HEK293T (cell line): ENCODE measurements around the gene DYNC1LI2.

Experiments used
- CTCF ChIA-PET: fragments of 350-600 bp; formaldehyde crosslinking; extraction: SDS; loops from one replicate; lab custom pipeline; 2021; ENCODE audit warnings: antibody characterized with exemption, inconsistent platforms; lab: Yijun Ruan, JAX
- POLR2A ChIA-PET: fragments of 350-600 bp; formaldehyde crosslinking; extraction: SDS; loops from one replicate; lab custom pipeline; 2020; ENCODE audit warnings: antibody characterized with exemption, inconsistent platforms; lab: Yijun Ruan, JAX
- DNase-seq: peaks from one replicate; pipeline ENCODE4 v3.0.0; 2012; ENCODE audit warnings: mixed read lengths; ENCODE audit errors: extremely low spot score
- ARNT ChIP-seq: fragments of 450-650 bp; IDR thresholded peaks from 2 replicates; pipeline ENCODE4 v1.6.1; 2017; ENCODE audit warnings: mild to moderate bottlenecking
- BHLHE40 ChIP-seq: fragments of 450-650 bp; IDR thresholded peaks from 2 replicates; pipeline ENCODE4 v1.6.1; 2016; ENCODE audit warnings: mild to moderate bottlenecking, moderate library complexity, borderline replicate concordance
- CTBP1 ChIP-seq: fragments of 450-650 bp; IDR thresholded peaks from 2 replicates; pipeline ENCODE4 v1.6.1; 2016; ENCODE audit warnings: borderline replicate concordance
- ELF4 ChIP-seq: fragments of 450-650 bp; IDR thresholded peaks from 2 replicates; pipeline ENCODE4 v1.6.1; 2017; ENCODE audit warnings: antibody characterized with exemption
- FOXA1 ChIP-seq: fragments of 450-650 bp; IDR thresholded peaks from 2 replicates; pipeline ENCODE4 v1.6.1; 2016; ENCODE audit warnings: mild to moderate bottlenecking
- FOXK2 ChIP-seq: fragments of 450-650 bp; IDR thresholded peaks from 2 replicates; pipeline ENCODE4 v1.6.1; 2016; ENCODE audit warnings: mild to moderate bottlenecking
- FOXM1 ChIP-seq: fragments of 450-650 bp; IDR thresholded peaks from 2 replicates; pipeline ENCODE4 v1.6.1; 2017; ENCODE audit warnings: mild to moderate bottlenecking, borderline replicate concordance
- HDGF ChIP-seq: fragments of 450-650 bp; IDR thresholded peaks from 2 replicates; pipeline ENCODE4 v1.6.1; 2017; ENCODE audit warnings: antibody characterized with exemption, borderline replicate concordance
- L3MBTL2 ChIP-seq: fragments of 450-650 bp; conservative IDR thresholded peaks from 2 replicates; pipeline ENCODE4 v1.6.1; 2016; ENCODE audit warnings: mild to moderate bottlenecking
- LEF1 ChIP-seq: fragments of 450-650 bp; IDR thresholded peaks from 2 replicates; pipeline ENCODE4 v1.6.1; 2017; ENCODE audit warnings: mild to moderate bottlenecking, borderline replicate concordance
- NFRKB ChIP-seq: fragments of 450-650 bp; IDR thresholded peaks from 2 replicates; pipeline ENCODE4 v1.6.1; 2016; ENCODE audit warnings: mild to moderate bottlenecking, moderate library complexity
- PKNOX1 ChIP-seq: fragments of 450-650 bp; IDR thresholded peaks from 2 replicates; pipeline ENCODE4 v1.6.1; 2016
- SP1 ChIP-seq: fragments of 450-650 bp; IDR thresholded peaks from 2 replicates; pipeline ENCODE4 v1.6.1; 2017
- SUZ12 ChIP-seq: fragments of 450-650 bp; IDR thresholded peaks from 2 replicates; pipeline ENCODE4 v1.6.1; 2016; ENCODE audit warnings: mild to moderate bottlenecking
- TARDBP ChIP-seq: fragments of 450-650 bp; IDR thresholded peaks from 2 replicates; pipeline ENCODE4 v1.6.1; 2016
- ZNF384 ChIP-seq: fragments of 450-650 bp; IDR thresholded peaks from 2 replicates; pipeline ENCODE4 v1.6.1; 2016

The DYNC1LI2 gene

DNA sequence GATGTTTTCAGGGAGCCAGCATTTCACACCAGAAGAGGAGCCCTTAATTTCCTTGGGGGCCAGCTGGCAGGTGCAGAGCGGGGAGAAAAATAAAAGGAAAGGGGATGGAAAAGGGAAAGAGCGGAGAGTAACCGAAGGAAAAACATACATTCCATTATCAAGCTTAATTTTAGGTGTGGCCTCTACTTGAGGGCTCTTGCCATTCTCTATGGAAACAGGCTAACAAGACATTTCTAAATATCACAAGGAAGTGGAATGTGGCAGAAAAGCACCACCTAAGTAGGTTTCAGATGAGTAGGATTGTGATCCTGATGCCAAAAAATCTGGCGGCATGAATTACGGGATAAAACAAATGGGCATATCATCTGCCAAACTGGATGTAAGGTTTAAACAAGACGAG lies 970 bp upstream of the DYNC1LI2 start:
- ChIA-PET CTCF (interaction anchor here (0.6 to 2.5 kb wide), 9 partner anchors 9 to 144 kb away, joined by 3 to 11 read pairs (median 4); no protein-coding TSS in a partner anchor), POLR2A (interaction anchor here (1.3 to 2.1 kb wide), 3 partner anchors 11 to 78 kb away, joined by 6 to 14 read pairs (median 7); partner anchors contain the start of gene NAE1)
- DNase-seq = no peak
- TF ChIP-seq SP1 (no peak), ARNT (no peak), FOXA1 (no peak)

DNA sequence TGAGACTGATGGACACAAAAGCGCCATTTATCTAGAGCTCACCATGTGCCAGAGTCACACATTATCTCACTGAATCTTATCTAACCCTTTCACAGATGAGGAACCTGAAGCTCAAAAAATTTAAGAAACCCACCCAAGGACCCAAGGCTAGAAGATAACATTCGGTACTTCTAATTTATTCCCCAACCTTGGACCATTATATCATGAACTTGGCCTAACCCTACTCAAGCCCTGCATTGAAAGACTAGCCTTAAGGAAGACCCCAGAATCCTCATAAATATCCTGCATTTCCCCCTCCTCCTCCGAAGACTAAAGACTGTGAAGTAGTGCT lies 548 bp upstream of the DYNC1LI2 start:
- ChIA-PET POLR2A (interaction anchor here (1.3 to 2.1 kb wide), 3 partner anchors 10 to 78 kb away, joined by 6 to 14 read pairs (median 7); partner anchors contain the start of gene NAE1), CTCF (interaction anchor here (0.6 to 2.5 kb wide), 10 partner anchors 8 to 143 kb away, joined by 3 to 11 read pairs (median 4); no protein-coding TSS in a partner anchor)
- TF ChIP-seq CTBP1 (no peak), SUZ12 (no peak), ZNF384 (no peak), L3MBTL2 (peak; percentile 66), ELF4 (no peak), NFRKB (no peak), TARDBP (no peak)
- DNase-seq = no peak

- CTCF ChIA-PET = interaction anchor here (1.1 to 2.5 kb wide), 6 partner anchors 10 to 142 kb away, joined by 3 to 11 read pairs (median 4); no protein-coding TSS in a partner anchor
- POLR2A ChIA-PET = interaction anchor here (2.1 kb wide), 2 partner anchors 9 to 79 kb away, joined by 7 to 14 read pairs; partner anchors contain the start of gene NAE1
- TF ChIP-seq HDGF = no peak
- TF ChIP-seq BHLHE40 = no peak
- TF ChIP-seq ZNF384 = no peak
- no peak for TF ChIP-seq SUZ12
- no peak for TF ChIP-seq PKNOX1
- no peak for TF ChIP-seq FOXA1
- no peak for TF ChIP-seq LEF1
- no peak for TF ChIP-seq CTBP1
- no peak for TF ChIP-seq ELF4
- no peak; the same call in none of the 2 replicates for TF ChIP-seq L3MBTL2
- no peak for TF ChIP-seq NFRKB
- TF ChIP-seq FOXM1 = no peak
- DNase-seq = peak; percentile 45
Observed at GRCh38 chr16:66751053-66751302, 431 bp downstream of the DYNC1LI2 start.

DNA sequence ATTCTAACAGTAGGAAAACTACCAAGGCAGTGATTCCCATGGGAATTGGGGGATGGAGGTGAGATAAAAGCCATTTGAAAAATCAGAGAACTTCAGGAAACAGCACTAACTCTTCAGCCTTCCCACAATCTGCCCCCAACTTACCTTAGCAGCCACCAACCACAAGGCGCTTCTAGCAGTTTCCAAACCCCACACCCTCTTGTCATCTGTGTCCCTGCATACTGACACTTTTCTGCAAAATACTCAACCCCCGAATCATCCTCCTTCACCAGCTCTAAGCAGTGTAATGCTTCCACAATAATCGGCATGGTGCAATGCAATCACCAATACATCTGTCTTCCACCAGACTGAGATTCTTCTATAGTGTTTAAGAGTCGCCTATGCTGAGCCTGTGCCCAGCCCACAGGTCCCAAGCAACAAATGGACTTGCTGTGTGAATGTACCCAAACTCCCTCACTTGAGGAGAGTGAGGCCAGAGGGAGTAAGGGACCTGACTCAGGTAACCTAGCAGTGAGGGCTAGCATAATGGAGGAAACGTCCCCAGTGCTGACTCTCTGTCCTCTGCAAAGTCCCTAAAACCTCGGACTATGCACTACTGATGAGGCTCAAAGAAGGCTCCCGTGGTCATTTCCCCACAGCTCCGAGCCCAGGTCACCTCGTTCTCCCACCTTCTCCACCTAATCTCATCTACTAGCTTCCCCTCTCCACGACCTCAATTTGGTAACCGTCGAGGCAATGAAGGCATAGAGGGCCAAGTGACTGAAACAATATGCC lies 943 bp downstream of the DYNC1LI2 start:
- DNase-seq = no peak
- ChIA-PET POLR2A (interaction anchor here (2.1 kb wide), 2 partner anchors 9 to 80 kb away, joined by 7 to 14 read pairs; partner anchors contain the start of gene NAE1), CTCF (interaction anchor here (2.5 kb wide), 1 partner anchor 9 kb away, joined by 11 read pairs; no protein-coding TSS in a partner anchor)
- TF ChIP-seq FOXM1 (no peak), ELF4 (no peak), L3MBTL2 (0 out of 2 replicates have a peak, but pooled peaks have one; percentile 63), NFRKB (no peak), FOXA1 (no peak), TARDBP (no peak)

- POLR2A ChIA-PET = no interaction called here
- DNase-seq = no peak
- TF ChIP-seq SUZ12 = no peak
- no peak for TF ChIP-seq FOXM1
- TF ChIP-seq FOXA1 = no peak
- no peak for TF ChIP-seq ARNT
- TF ChIP-seq ZNF384 = no peak
- CTCF ChIA-PET = no interaction called here
Observed at GRCh38 chr16:66746682-66747081, 4.7 kb downstream of the DYNC1LI2 start.

- CTCF ChIA-PET = no interaction called here
- POLR2A ChIA-PET = no interaction called here
- TF ChIP-seq L3MBTL2 (no peak), NFRKB (no peak), BHLHE40 (no peak), ZNF384 (no peak), SP1 (no peak), ELF4 (no peak), FOXK2 (no peak), CTBP1 (no peak), PKNOX1 (no peak), ARNT (no peak), TARDBP (no peak), HDGF (no peak), SUZ12 (no peak), LEF1 (no peak), FOXA1 (no peak), FOXM1 (no peak)
- no peak for DNase-seq
Observed at GRCh38 chr16:66746048-66746447, 5.4 kb downstream of the DYNC1LI2 start.
